ENCODE data around the gene PPP5C. TPM values are rescaled to one million over a fixed set of nuclear protein-coding genes. Genes with fewer than 3 reads are reported as not detected.
"Not testable (repeated sequence)": the region's sequence is repeated elsewhere in the genome, so short reads cannot be mapped to it uniquely, and the experiment has no call there.

Gene PPP5C
- total RNA-seq, 1 donor from 2014 or later: 70.9 TPM

DNA sequence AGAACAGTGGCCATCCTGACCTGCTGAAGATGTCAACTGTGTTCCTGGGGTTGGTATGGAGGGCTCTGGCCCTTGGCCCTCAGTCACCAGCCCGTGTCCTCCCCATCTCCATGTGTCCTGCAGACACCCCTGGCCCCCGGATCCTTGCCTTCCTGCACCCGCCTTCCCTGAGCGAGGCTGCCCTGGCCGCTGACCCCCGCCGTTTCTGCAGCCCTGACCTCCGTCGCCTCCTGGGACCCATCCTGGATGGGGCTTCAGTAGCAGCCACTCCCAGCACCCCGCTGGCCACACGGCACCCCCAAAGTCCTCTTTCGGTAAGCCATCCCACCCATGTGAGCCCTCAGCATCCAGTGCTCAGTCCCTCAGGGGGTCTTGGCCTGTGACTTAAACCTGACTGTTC lies 25.2 kb upstream of the PPP5C start:
- Mint-ChIP-seq H3K4me1 (ENCODE audit: low read depth, unreplicated experiment) (no peaks in the 10 kb centered on the region), H3K27me3 (ENCODE audit: low read depth, unreplicated experiment) (no peaks in the 10 kb centered on the region), H3K9me3 (ENCODE audit: unreplicated experiment) (peaks cover 19% of the 10 kb centered on the region), H3K27ac (ENCODE audit: unreplicated experiment) (no peak overlapping the region), H3K4me3 (ENCODE audit: unreplicated experiment) (no peak overlapping the region), H3K36me3 (ENCODE audit: low read depth, unreplicated experiment) (peaks cover 40% of the 10 kb centered on the region)
- Histone ChIP-seq H3K4me3 (ENCODE audit: insufficient read depth, low read depth, low read length) (no peak overlapping the region), H3K9me3 (ENCODE audit: insufficient read depth, low read depth, low read length) (peaks cover 8% of the 10 kb centered on the region), H3K9ac (ENCODE audit: low read length) (no peak overlapping the region), H3K4me2 (ENCODE audit: low read length) (no peak overlapping the region), H3K27me3 (ENCODE audit: insufficient read depth, low read length) (no peaks in the 10 kb centered on the region), H3K79me2 (ENCODE audit: insufficient read depth, low read length) (no peaks in the 10 kb centered on the region), H4K20me1 (ENCODE audit: insufficient read depth, low read length) (no peaks in the 10 kb centered on the region), H3K36me3 (ENCODE audit: insufficient read depth, low read length) (no peaks in the 10 kb centered on the region), H3K27ac (ENCODE audit: low read depth, low read length) (no peak overlapping the region), H2AFZ (ENCODE audit: low read depth, low read length) (no peak overlapping the region), H3K4me1 (ENCODE audit: insufficient read depth, low read length) (no peaks in the 10 kb centered on the region)
- DNase-seq (ENCODE audit: low read depth): no peak
- no peak for TF ChIP-seq EZH2 (IDR thresholded peaks at IDR 0.05; ENCODE audit: insufficient read depth, low read length)
- TF ChIP-seq, protein P1, sequence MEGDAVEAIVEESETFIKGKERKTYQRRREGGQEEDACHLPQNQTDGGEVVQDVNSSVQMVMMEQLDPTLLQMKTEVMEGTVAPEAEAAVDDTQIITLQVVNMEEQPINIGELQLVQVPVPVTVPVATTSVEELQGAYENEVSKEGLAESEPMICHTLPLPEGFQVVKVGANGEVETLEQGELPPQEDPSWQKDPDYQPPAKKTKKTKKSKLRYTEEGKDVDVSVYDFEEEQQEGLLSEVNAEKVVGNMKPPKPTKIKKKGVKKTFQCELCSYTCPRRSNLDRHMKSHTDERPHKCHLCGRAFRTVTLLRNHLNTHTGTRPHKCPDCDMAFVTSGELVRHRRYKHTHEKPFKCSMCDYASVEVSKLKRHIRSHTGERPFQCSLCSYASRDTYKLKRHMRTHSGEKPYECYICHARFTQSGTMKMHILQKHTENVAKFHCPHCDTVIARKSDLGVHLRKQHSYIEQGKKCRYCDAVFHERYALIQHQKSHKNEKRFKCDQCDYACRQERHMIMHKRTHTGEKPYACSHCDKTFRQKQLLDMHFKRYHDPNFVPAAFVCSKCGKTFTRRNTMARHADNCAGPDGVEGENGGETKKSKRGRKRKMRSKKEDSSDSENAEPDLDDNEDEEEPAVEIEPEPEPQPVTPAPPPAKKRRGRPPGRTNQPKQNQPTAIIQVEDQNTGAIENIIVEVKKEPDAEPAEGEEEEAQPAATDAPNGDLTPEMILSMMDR (IDR thresholded peaks at IDR 0.05; ENCODE audit: insufficient read depth, low read depth, low read length): no peak
- no peak for FAIRE-seq

DNA sequence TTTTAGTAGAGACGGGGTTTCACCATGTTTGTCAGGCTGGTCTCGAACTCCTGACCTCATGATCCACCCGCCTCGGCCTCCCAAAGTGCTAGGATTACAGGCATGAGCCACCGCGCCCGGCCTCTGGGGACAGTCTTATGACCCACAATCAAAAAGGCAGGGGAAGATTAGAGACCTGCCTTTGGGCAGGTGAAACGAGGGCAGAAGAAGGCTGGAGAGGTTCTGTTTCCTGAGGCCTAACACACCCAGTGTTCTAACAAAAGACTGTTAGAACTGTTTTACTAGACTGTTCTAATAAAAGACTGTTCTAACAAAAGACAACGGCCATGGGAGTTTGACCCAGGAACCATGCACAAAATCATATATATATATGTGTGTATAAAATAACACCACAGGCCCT lies 23.7 kb upstream of the PPP5C start:
- H3K4me3 Mint-ChIP-seq (ENCODE audit: unreplicated experiment); H3K27ac Mint-ChIP-seq (ENCODE audit: unreplicated experiment); H3K4me1 ChIP-seq (ENCODE audit: insufficient read depth, low read length); H3K4me2 ChIP-seq (ENCODE audit: low read length); H3K27me3 Mint-ChIP-seq (ENCODE audit: low read depth, unreplicated experiment); H2AFZ ChIP-seq (ENCODE audit: low read depth, low read length); H4K20me1 ChIP-seq (ENCODE audit: insufficient read depth, low read length); H3K79me2 ChIP-seq (ENCODE audit: insufficient read depth, low read length); DNase-seq (ENCODE audit: low read depth); H3K4me1 Mint-ChIP-seq (ENCODE audit: low read depth, unreplicated experiment); H3K4me3 ChIP-seq (ENCODE audit: insufficient read depth, low read depth, low read length); H3K36me3 ChIP-seq (ENCODE audit: insufficient read depth, low read length); FAIRE-seq; H3K27ac ChIP-seq (ENCODE audit: low read depth, low read length); H3K27me3 ChIP-seq (ENCODE audit: insufficient read depth, low read length); H3K9ac ChIP-seq (ENCODE audit: low read length): not testable (repeated sequence)
- Mint-ChIP-seq H3K9me3 (ENCODE audit: unreplicated experiment) (peaks cover 27% of the 10 kb centered on the region), H3K36me3 (ENCODE audit: low read depth, unreplicated experiment) (peaks cover 46% of the 10 kb centered on the region)
- peaks cover 17% of the 10 kb centered on the region for H3K9me3 ChIP-seq (ENCODE audit: insufficient read depth, low read depth, low read length)

- Histone ChIP-seq H3K27me3 (ENCODE audit: insufficient read depth, low read length) (no peaks in the 10 kb centered on the region), H2AFZ (ENCODE audit: low read depth, low read length) (no peak overlapping the region), H3K27ac (ENCODE audit: low read depth, low read length) (no peak overlapping the region), H3K4me1 (ENCODE audit: insufficient read depth, low read length) (no peaks in the 10 kb centered on the region), H3K36me3 (ENCODE audit: insufficient read depth, low read length) (no peaks in the 10 kb centered on the region), H3K4me2 (ENCODE audit: low read length) (no peak overlapping the region), H3K9ac (ENCODE audit: low read length) (no peak overlapping the region), H3K4me3 (ENCODE audit: insufficient read depth, low read depth, low read length) (no peak overlapping the region), H4K20me1 (ENCODE audit: insufficient read depth, low read length) (no peaks in the 10 kb centered on the region), H3K9me3 (ENCODE audit: insufficient read depth, low read depth, low read length) (peaks cover 17% of the 10 kb centered on the region), H3K79me2 (ENCODE audit: insufficient read depth, low read length) (no peaks in the 10 kb centered on the region)
- H3K9me3 Mint-ChIP-seq (ENCODE audit: unreplicated experiment): peaks cover 29% of the 10 kb centered on the region
- no peak for TF ChIP-seq EZH2 (IDR thresholded peaks at IDR 0.05; ENCODE audit: insufficient read depth, low read length)
- TF ChIP-seq, protein P1 (IDR thresholded peaks at IDR 0.05; ENCODE audit: insufficient read depth, low read depth, low read length): no peak
- no peak overlapping the region for H3K27ac Mint-ChIP-seq (ENCODE audit: unreplicated experiment)
- DNase-seq (ENCODE audit: low read depth) (no peak), FAIRE-seq (no peak)
- H3K4me3 Mint-ChIP-seq (ENCODE audit: unreplicated experiment): no peak overlapping the region
- H3K36me3 Mint-ChIP-seq (ENCODE audit: low read depth, unreplicated experiment): peaks cover 49% of the 10 kb centered on the region
- no peaks in the 10 kb centered on the region for H3K27me3 Mint-ChIP-seq (ENCODE audit: low read depth, unreplicated experiment)
- H3K4me1 Mint-ChIP-seq (ENCODE audit: low read depth, unreplicated experiment): no peaks in the 10 kb centered on the region
Observed at GRCh38 chr19:46324277-46324676, 22.6 kb upstream of the PPP5C start.
